Measurements from ENCODE around the gene CCDC70.
"Not testable (repeated sequence)": the region's sequence is repeated elsewhere in the genome, so short reads cannot be mapped to it uniquely, and the experiment has no call there.

CCDC70 gene

DNA sequence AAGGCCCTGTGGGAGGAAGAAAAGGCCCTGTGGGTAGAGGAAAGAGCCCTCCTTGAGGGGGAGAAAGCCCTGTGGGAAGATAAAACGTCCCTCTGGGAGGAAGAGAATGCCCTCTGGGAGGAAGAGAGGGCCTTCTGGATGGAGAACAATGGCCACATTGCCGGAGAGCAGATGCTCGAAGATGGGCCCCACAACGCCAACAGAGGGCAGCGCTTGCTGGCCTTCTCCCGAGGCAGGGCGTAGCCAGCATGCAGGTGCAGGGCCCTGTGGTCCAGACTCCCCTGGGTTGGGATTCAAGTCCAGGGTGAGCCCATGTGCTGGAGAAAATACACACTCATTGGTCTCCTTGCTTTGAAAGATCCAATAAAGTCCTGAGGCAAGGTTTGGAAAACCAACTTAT is 4.1 kb downstream of the CCDC70 start:
- DNase-seq, result no peak

DNA sequence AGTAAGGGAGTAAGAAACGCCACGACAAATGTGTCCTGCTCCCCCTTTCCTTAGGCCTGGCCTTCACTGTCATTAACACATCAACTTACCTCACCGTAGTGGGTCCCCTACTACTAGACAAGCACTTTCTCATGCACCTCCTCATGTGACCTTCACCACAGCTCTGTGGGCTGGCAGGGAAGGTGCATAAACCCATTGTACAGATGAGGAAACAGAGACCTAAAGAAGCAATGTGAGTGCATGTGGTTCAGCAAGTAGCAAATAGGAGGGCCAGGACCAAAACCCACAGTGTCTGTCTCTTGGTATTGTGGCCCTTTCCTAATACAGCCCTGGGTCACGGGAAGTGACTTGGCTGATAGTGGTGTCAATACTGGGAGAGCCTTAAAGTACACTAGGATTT is 5.3 kb downstream of the CCDC70 start:
- DNase-seq, result no peak

DNA sequence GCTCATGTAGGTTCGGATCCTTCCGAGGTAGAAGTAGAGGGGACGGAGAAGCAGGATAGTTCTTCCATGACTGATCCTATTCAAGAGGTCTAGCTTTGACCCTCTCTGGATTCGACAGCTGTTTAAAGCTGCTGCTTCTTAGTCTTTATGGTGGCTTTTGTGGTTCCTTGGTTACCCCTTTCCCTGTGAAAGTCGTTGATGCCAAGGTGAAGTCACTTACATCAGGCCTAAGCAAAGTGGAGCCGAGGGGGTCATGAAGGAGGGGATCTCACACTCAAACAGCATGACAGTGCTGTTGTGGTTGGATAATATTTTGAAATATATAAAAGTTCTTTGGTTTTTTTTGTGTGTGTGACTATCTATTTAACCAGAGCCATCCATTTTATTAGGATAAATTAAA is 8.1 kb downstream of the CCDC70 start:
- DNase-seq, result no peak

DNA sequence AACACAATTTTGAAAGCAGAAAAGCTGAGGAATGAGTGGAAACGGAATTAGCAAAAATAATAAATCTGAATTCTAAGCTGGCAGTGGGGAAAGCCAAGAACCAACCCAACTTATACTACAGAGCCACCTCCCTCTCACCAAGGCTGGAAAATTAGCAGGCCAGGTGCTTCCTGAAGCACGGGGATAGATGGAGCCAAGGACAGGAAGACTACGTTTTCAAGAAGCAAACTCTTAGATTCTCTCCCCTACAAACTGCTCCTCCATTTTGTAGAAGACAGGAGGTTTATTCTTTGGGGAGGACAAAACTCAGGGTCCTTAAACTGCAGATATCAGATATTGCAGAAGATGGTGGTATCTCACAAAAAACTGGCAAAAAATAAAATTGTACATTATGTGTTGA is 8.8 kb downstream of the CCDC70 start:
- no peak for DNase-seq

DNA sequence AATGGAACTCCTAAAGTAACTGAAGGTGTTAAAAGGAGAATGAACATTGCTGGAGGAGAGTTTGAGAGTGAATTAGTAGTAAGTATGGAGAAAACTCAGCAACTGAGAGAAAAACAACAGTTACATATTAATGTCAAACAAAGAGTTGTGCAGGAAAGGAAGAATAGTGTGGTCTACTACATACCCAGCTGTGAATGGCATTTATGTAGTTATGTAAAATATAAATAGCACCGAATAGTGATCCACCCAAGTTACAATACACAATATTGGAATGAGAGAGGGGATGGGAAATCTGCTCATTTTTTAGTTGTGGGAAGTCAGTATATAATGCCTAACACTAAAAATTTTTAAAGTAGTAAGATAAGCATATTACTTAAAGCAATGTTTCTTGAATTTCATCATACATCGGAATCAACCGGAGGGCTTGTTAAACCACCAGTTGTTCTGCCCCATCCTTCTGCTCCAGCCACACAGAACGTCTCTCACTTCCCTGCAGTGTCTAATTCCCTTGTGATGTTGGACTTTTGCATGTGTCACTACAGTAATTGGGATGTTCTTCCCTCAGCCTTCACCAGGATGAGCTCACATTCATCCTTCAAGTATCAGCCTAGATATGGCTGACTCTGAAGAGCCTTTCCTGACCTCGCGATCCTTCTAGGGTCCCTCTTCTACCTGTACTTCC is 11.5 kb downstream of the CCDC70 start:
- no peak for DNase-seq

DNA sequence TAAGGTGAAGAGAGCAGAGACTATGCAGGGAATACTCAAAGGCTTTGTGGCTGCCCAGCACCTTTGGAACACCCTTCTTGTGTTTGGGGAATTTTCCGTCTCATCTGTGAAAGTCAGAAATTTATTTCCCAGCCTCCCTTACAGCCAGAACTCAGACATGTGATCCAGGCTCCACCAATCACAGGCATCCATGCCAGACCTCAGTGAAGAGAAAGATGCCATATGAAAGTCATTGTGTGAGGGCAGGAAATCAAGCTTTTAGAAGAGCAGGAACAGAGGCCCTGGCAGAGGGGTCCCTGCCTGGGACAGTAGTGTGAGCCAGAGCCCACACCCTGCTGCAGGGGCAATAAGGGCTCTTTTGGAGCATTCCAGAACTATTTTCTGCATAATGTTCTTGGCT is 12.1 kb downstream of the CCDC70 start:
- DNase-seq, result no peak

DNA sequence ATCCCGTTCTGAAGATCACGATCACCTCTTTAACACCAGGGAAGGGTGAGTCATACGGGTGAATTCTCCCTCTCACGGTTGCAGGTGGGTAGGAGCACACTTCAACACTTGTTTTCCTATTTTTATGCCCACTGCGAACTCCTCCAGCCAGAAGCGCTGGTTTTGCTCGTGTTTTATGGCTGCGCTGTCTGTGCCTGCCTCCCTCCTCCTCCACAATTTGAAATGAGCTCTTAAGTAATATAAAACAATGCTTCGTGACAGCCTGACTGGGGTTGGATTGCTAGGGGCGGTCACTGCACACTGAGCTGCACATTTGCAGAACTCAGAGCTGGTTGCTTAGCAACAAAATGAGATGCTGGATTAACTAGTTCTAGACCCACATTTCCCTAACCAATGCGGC is 12.9 kb downstream of the CCDC70 start:
- DNase-seq, result no peak

DNA sequence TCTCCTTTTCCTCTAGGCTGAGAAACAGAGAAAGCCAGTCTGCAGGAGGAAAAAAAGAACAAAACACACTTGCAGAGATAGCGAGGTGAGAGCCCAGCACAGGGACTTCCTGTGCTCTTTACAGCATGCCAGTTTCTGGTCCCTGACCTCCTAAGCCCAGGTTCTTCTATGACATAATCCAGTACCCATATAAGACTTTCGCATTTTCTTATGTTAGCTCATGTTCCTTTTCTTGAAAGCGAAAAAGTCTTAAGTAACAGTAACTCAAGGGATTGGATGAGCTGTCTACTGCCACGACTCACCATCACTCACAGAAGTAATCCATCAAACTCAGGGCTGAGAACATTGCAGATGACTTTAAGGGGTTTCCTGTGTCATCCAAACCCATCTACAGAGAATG is 17.4 kb downstream of the CCDC70 start:
- DNase-seq, result no peak

DNA sequence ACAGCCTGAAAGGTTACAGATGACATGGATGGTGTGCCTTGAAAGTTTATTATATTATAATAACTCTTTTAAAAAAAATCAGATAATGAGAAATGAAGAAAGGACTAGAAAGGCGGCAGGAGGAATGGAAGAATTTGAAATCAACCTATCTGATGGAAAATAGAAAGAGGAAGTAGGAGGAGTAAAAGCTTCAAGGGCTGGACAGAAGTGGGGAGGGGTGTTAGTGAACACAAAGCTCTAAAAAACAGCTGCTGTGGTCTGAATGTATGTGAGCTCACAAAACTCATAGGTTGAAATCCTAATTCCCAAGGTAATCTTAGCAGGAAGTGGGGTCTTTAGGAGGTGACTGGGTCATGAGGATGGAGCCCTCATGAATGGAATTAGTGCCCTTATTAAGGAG is 19.5 kb downstream of the CCDC70 start:
- DNase-seq, result no peak

DNA sequence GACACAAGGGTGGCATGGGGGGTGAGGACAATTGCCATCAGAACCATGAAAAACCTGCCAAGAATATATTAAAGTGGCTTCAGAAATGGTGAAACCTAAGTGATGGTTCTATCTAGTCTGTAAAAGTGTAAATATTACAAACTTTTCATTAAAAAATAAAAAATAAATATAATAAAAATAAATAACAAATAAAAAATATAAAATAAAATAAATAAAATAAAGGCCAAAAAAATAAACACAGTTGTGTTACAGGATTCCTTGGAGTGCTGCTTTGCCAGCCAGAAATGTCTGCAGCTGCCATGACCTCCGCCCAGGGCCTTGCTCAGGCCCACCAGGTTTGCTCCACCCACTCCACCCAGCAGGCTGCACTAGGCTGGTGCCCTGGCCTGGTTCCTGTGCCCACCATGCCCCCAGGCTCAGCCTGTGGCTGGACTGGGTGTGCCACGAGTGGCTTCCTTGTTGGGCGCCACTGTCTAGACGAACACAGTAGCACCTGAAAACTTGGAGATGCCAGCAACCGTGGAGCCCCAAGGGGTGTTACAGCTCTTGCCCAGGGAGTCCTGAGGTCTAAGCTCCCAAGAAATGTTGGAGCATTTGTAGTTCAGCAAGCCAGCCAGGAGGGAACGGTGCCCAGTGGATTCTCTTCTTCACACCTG is 20.9 kb downstream of the CCDC70 start:
- no peak for DNase-seq

DNA sequence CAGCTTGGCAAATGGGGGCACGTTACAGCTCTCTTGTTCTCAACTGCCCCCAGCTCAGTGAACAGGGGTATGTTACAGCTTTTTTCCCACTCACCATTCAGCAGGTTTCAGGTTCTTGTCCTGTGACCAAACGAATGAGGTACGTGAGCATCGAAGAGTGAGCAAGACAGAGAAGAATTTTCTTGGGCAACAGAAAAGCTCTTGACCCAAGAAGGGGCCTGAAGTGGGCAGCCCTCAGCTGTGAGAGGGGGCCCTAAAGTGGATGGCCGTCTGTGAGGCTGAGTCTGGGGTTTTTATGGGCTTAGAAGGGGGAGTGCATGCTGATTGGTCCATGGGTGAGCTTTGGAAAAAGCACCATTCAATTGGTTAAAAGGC is 21.4 kb downstream of the CCDC70 start:
- no peak for DNase-seq

DNA sequence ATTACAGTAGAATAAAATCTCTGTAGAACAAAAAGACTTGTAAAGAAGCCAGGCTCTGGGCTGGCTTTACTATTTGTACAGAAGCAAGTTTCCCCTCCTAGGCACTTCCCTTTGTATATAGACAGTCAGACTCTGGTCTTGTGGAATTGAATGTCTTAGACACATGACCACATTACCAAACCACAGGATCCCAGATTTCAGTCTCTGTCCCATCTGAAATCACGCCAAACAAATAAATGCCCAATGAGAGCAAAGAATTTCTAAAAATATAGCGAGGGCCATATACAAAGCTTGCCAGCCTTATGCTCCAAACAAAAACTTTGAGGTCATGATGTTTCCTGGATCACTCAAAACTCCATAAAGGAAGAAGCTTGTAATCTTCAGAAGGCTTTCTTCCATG is 23.9 kb downstream of the CCDC70 start:
- DNase-seq, result no peak

DNA sequence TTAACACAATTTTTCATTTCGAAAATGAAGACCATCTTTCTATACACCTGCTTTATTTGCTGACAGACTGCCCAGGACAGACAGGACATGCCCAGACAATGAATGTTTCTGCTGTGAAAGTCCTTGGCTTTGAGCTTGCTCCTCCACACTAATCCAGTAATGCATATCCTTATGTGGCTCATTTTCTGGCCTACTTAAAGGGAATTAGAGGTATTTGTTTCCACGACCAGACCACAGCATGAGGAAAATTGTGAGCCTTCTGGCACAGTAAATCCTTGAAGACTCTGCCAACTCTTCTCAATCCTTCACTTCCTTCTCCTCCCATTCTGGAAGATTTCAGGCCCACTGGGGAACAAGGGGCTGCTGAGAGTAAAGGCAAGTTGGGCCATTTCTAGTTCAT is 25.7 kb downstream of the CCDC70 start:
- no peak for DNase-seq

DNA sequence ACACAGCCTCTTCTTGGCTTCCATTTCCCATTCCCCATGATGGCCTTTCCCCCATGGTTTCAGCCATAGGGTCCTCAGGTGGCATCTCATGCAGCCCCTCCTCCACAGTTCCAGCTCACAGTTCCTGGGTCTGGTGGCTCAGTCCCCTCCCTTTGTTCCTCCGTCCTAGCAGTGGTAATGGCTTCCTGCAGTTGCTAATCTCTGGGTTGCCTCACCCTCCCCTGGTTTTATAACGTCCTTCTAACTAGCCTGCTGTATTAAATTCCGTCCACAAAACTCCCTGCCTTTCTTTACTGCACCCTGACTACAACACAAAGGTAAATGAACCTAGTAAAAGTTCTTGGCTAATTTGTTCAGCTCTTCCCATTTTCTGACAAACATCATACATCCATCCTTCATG is 30.9 kb downstream of the CCDC70 start:
- DNase-seq, result no peak

DNA sequence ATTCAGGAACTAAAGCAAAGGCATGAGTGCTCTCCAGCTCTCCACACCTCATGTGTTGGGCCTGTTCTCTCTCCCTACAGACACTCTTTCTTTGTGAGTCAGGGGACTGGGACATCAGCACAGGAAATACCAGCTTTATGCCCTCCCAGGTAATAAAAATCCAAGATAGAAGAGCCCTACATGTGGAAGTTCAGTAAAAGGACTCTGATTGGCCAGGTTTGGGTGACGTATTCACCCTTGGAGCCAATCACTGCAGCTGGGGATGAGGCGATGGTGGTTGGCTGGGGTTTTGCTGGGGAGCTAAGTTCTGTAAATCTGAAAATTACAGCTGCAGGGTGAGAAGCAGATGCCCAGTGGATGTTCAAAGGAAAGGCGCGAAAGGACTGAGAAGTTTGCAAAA is 32.5 kb downstream of the CCDC70 start:
- no peak for DNase-seq

DNA sequence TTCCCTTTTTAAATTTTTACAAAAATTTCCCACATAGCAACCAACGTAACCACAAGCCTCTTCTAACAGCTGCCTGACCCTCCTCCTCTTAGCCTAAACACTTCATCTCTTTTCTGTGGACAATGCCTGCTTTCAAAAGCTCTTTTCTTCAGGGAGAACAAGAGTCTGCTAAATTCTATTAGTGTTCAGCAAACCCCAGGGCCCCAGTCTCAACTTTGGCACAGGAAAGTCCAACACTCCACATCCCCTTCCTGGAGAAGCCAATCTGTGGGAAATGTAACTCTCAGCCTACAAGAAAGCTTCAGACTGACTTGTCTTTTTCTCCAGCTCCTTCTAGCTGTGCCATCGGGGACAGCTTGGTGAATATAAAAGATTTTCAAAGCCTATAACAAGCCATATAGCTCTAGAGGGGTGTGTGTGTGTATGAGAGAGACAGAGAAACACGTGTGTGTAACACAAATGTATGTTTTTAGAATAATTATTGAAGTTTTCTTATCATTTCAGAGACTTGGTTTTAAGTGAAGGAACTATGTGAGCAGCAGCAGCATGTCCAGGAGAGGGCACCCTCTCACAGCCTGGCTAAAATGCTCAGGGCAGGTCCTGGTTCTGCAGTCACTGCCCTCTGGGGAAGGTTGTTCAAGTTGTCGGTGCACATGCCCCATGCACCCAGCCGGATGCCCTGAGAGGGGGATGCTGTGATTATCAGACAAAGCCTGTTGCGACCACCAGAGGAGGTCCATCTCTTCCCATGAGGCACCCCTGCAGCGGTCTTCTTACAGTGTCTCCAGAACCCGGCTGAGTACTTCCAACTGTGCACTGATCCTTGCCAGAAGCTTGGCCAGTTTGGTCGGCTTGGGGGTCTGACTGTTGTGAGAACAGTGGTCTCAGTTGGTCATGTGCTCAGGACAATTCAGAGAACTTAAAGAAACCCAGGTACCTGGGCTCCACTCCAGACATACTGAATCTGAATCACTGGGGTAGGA is 34.4 kb downstream of the CCDC70 start:
- peak; percentile 40 for DNase-seq

DNA sequence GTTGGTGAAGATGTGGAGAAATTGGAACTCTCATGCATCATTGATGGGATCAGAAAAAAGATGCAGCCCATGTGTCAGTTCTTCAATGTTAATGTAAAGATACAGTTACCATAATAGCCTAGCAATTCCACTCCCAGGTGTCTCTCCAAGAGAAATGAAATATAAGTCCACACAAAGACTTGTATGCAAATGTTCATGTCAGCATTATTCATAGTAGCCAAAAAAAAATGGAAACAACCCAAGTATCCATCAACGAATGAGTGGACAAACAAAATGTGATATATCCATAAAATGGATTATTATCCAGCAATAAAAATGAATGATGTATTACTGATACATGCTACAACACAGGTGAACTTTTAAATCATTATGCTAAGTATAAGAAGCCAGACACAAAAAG is 38.7 kb downstream of the CCDC70 start:
- no peak for DNase-seq

DNA sequence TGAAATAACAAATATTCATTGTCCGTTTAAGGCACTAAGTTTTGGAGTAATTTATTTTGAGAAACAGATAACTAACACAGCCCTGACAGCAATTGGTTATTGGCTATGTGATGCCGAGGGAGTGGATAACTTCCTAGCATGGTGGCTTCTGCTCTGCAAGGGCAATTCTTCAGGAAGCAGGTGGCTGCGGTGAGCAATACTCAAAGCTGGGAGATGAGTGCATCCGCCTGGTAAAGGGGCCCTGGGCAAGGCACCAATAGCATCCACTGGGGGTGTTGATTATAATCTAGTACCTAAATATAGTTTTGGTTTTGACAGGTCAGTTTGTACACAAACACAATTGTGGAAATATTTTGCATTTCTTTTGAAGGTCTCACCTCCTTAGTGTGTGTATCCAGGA is 41.0 kb downstream of the CCDC70 start:
- no peak for DNase-seq

DNA sequence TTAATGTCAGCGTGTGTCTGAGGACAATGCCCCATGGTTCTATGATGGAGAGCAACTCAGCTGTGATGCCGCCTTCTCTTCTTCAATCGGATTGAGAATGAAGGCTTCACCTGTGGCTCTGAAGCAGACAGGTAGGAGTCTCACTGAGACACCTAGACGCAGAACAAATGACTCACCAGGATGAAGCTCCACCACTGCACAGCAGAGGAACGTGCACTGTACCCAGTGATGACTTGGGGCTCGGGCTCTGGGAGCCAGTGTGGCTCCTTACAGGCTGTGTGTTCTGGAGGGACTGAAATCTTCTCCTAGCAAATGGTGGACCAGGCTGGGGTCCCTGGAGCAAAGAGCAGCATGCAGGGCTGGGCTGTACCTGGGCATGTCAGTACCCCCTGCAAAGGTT is 44.0 kb downstream of the CCDC70 start:
- DNase-seq, result no peak

DNA sequence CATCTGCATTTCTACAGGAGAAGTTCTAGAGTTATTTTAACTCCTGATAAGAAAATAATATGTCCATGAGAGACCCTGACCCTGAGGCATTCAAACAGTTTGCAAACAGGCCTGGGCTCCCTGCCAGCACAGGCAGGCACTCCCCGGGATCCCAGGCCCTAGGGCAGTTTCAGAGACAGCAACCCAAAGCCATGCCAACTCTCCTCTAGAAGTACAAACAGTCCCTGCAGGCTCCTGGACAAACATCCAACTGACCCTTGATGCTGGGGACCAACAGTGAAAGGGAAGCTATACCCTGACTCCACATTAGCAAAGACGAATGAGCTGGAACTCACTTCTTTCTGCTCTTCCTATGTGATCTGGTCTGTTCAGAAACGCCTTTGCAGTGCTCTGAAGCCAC is 44.8 kb downstream of the CCDC70 start:
- no peak for DNase-seq

DNA sequence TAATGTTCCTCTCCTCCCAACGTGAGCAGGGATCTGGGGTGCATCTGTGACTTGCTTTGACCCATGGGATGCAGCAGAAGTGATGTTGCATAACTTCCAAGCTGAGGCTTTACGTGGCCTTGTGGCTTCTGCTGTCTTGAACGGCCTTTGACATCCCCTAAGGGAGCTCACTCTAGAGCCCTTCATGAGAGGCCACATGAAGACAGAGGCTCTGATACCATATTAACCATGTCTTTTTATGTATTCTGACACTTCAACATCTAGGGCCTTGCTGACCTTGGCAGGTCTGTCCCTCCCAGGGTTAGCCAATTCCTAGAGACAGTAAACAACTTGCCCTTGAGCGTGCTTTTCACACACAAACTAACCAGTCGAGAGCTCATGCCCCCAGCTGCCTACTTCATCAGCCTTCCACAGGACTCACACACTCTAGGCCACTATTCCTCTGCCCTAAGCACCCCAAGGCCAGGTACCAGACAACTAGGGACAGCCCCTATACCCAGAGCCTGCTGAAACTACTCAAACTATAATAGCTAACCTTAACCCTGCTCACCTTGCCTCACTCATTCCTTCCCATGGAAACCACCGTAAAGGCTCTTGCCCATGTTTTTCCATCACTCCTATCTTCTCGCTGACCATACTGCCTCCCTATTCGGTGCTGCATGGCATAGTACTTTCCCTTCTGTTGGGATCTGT is 45.4 kb downstream of the CCDC70 start:
- DNase-seq, result no peak

DNA sequence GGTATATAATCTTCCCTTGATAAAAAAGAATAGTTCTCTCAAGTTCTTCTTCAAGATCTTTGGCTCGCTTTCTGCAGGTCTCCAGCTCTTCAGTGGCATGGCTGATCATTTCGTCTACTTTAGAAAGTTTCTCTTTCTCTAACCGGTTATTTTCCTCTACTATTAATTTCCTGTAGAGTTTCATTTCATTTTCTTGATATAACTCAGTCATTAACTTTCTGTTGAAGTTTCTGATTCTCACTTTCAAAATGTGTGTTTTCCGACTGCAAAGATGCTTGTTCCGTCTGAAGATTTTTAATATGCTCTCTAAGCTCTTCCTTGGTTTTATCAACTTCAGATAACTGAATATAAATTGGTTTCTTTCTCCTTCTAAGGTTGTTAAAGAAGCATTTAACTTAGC is 47.5 kb downstream of the CCDC70 start:
- DNase-seq, result not testable (repeated sequence)

DNA sequence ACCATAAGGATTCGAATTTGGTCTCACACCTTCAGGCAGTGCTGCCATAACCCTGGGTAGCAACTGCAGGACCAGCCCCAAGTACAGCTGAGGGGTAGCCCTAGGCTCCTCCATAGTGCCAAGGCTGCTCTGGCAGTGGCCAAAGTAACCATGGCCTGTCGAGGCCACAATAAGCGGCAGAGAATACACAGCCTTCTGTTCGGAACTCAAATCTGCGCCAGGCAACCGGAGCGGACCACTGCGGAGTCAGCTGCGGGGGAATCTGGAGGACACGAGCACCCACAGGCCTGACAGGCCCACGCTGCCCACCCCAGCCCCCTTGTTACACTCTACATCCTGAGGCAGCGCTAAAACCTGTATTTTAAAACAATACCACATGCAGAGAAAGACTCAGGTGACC is 48.7 kb downstream of the CCDC70 start:
- no peak for DNase-seq
